Measurements from ENCODE around the gene BTBD6.

DNA sequence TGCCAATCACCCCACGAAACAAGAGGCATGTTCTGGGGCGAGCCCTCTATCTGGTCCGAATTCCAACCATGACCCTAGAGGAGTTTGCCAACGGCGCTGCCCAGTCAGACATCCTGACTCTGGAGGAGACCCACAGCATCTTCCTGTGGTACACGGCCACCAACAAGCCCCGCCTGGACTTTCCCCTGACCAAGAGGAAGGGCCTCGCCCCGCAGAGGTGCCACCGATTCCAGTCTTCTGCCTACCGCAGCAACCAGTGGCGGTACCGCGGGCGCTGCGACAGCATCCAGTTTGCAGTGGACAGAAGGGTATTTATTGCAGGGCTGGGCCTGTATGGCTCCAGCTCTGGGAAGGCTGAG lies 1.7 kb downstream of the BTBD6 start:
- no peak for TF ChIP-seq POLR2A (IDR thresholded peaks at IDR 0.05; ENCODE audit: low read depth, low read length)
- no peak for TF ChIP-seq POLR2AphosphoS5 (IDR thresholded peaks at IDR 0.05; ENCODE audit: insufficient read depth, low read depth, low read length)
- TF ChIP-seq, protein P1, sequence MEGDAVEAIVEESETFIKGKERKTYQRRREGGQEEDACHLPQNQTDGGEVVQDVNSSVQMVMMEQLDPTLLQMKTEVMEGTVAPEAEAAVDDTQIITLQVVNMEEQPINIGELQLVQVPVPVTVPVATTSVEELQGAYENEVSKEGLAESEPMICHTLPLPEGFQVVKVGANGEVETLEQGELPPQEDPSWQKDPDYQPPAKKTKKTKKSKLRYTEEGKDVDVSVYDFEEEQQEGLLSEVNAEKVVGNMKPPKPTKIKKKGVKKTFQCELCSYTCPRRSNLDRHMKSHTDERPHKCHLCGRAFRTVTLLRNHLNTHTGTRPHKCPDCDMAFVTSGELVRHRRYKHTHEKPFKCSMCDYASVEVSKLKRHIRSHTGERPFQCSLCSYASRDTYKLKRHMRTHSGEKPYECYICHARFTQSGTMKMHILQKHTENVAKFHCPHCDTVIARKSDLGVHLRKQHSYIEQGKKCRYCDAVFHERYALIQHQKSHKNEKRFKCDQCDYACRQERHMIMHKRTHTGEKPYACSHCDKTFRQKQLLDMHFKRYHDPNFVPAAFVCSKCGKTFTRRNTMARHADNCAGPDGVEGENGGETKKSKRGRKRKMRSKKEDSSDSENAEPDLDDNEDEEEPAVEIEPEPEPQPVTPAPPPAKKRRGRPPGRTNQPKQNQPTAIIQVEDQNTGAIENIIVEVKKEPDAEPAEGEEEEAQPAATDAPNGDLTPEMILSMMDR (IDR thresholded peaks at IDR 0.05; ENCODE audit: extremely low read depth in 1 of 2, insufficient read depth in 1 of 2, low read depth in 1 of 2, low read length in 2 of 2): no peak
- TF ChIP-seq, protein P2, sequence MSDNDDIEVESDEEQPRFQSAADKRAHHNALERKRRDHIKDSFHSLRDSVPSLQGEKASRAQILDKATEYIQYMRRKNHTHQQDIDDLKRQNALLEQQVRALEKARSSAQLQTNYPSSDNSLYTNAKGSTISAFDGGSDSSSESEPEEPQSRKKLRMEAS (IDR thresholded peaks at IDR 0.05; ENCODE audit: insufficient read depth, insufficient read length): no peak
- no peak for TF ChIP-seq MYC (IDR thresholded peaks at IDR 0.05; ENCODE audit: low read depth, low read length)
- no peak for TF ChIP-seq FOS (IDR thresholded peaks at IDR 0.05; ENCODE audit: borderline replicate concordance, insufficient read depth, low read length)
- no peak for TF ChIP-seq EZH2 (IDR thresholded peaks at IDR 0.05; ENCODE audit: borderline replicate concordance, low read depth, low read length, severe bottlenecking)
- no peak for TF ChIP-seq JUN (IDR thresholded peaks at IDR 0.05; ENCODE audit: borderline replicate concordance, insufficient read depth, insufficient read length, low read depth)
